GM12878 (cell line): ENCODE measurements around the gene CYTH2. TPM values are rescaled to one million over a fixed set of nuclear protein-coding genes. Genes with fewer than 3 reads are reported as not detected.

Experiments used
- ATAC-seq: fragments of 200-7000 bp; cut with Tn5 transposase; 3 replicates; pipeline ENCODE4 v1.9.1; 2020; ENCODE audit warnings: mild to moderate bottlenecking, moderate library complexity
- Bru-seq: library from RNA; stranded (reverse); fragments of 400-500 nt; gene quantifications from one replicate; lab custom pipeline; 2021; lab: Mats Ljungman, UMichigan
- BruChase-seq, 2 experiments: library from RNA; stranded (reverse); fragments of 400-500 nt; gene quantifications; one replicate each; lab custom pipeline; 2021; lab: Mats Ljungman, UMichigan
- BruUV-seq: library from RNA; stranded (reverse); fragments of 400-500 nt; replicated peaks from 2 replicates; lab custom pipeline; 2021; lab: Mats Ljungman, UMichigan
- CTCF ChIA-PET: fragments of 300-600 bp; sonication (Branson Sonifier 250); formaldehyde crosslinking; extraction: SDS; loops from one replicate; lab custom pipeline; 2021; ENCODE audit warnings: inconsistent platforms; lab: Yijun Ruan, JAX
- POLR2A ChIA-PET: fragments of 350-600 bp; formaldehyde crosslinking; extraction: SDS; loops from one replicate; lab custom pipeline; 2021; ENCODE audit warnings: inconsistent platforms; lab: Charles Lee
- RAD21 ChIA-PET: fragments of 300-600 bp; sonication (Branson Sonifier 250); formaldehyde crosslinking; loops from one replicate; lab custom pipeline; 2023; ENCODE audit warnings: antibody characterized with exemption; ENCODE audit not compliant: unreplicated experiment; lab: Charles Lee
- SMC1A ChIA-PET: fragments of 300-600 bp; sonication (Branson Sonifier 250); formaldehyde crosslinking; loops from one replicate; lab custom pipeline; 2023; ENCODE audit not compliant: unreplicated experiment, uncharacterized antibody; lab: Charles Lee
- DNase-seq: peaks from one replicate; pipeline ENCODE4 v3.0.0-alpha.2; 2011; ENCODE audit warnings: low read depth, low spot score
- FAIRE-seq: peaks from 3 replicates; lab custom pipeline; 2011; peaks lifted over from hg19 to GRCh38; lab: Jason Lieb, UNC
- H2AFZ ChIP-seq: 2 replicates; pipeline ENCODE4 v1.6.0; 2011; ENCODE audit warnings: low read depth, low read length, control low read depth; ENCODE audit not compliant: control insufficient read depth
- H3K27ac ChIP-seq: 2 replicates; pipeline ENCODE4 v1.5.1; 2011; ENCODE audit warnings: control low read depth; ENCODE audit not compliant: control insufficient read depth, insufficient read depth
- H3K27me3 ChIP-seq, 2 experiments: replicated peaks in 1 of 2; 2 replicates each; pipeline versions ENCODE4 v1.6.0 to v1.6.1; 2011; ENCODE audit warnings: low read length in 1 of 2; ENCODE audit not compliant: control insufficient read depth in 2 of 2, insufficient read depth in 2 of 2
- H3K36me3 ChIP-seq, 2 experiments: 2 replicates each; pipeline ENCODE4 v1.5.1; 2011; ENCODE audit warnings: low read length in 1 of 2; ENCODE audit not compliant: control insufficient read depth in 2 of 2, insufficient read depth in 2 of 2
- H3K4me1 ChIP-seq: 2 replicates; pipeline ENCODE4 v1.6.1; 2011; ENCODE audit warnings: mild to moderate bottlenecking, low read length, moderate library complexity, mixed read lengths; ENCODE audit not compliant: control insufficient read depth, insufficient read depth
- H3K4me2 ChIP-seq: 2 replicates; pipeline ENCODE4 v1.6.0; 2011; ENCODE audit warnings: control low read depth; ENCODE audit not compliant: control insufficient read depth, insufficient read depth
- H3K4me3 ChIP-seq: fragments of 200-600 bp; sonication (generic); 2 replicates; pipeline ENCODE4 v1.5.1; 2016
- H3K79me2 ChIP-seq: 2 replicates; pipeline ENCODE4 v1.6.0; 2011; ENCODE audit warnings: low read length; ENCODE audit not compliant: control insufficient read depth, insufficient read depth
- H3K9ac ChIP-seq: 2 replicates; pipeline ENCODE4 v1.8.0; 2011; ENCODE audit warnings: low read length, control low read depth, mixed read lengths; ENCODE audit not compliant: control insufficient read depth, insufficient read depth
- H3K9me3 ChIP-seq: replicated peaks from 3 replicates; pipeline ENCODE4 v1.5.1; 2011; ENCODE audit warnings: mild to moderate bottlenecking, low read length; ENCODE audit not compliant: control insufficient read depth, insufficient read depth
- H4K20me1 ChIP-seq: 2 replicates; pipeline ENCODE4 v1.6.0; 2011; ENCODE audit not compliant: control insufficient read depth, insufficient read depth
- GATAD2B ChIP-seq: fragments of 450-650 bp; conservative IDR thresholded peaks from 2 replicates; pipeline ENCODE4 v1.6.1; 2017; ENCODE audit warnings: low read depth, mild to moderate bottlenecking, moderate library complexity
- HDAC6 ChIP-seq: fragments of 200-600 bp; sonication (generic); IDR thresholded peaks from one replicate; pipeline ENCODE4 v1.8.0; 2017; ENCODE audit warnings: antibody characterized with exemption; ENCODE audit not compliant: unreplicated experiment
- JUNB ChIP-seq: IDR thresholded peaks from 2 replicates; pipeline ENCODE4 v1.6.1; 2016; ENCODE audit warnings: antibody characterized with exemption, mild to moderate bottlenecking
- MLLT1 ChIP-seq: fragments of 450-650 bp; IDR thresholded peaks from 2 replicates; pipeline ENCODE4 v1.6.1; 2016; ENCODE audit warnings: mild to moderate bottlenecking
- NKRF ChIP-seq: fragments of 450-650 bp; conservative IDR thresholded peaks from 2 replicates; pipeline ENCODE4 v1.6.1; 2017; ENCODE audit warnings: mild to moderate bottlenecking, moderate library complexity
- POLR2AphosphoS5 ChIP-seq: IDR thresholded peaks from 2 replicates; pipeline ENCODE4 v1.6.1; 2011; ENCODE audit warnings: mild to moderate bottlenecking, low read length, inconsistent platforms
- RB1 ChIP-seq: fragments of 450-650 bp; formaldehyde crosslinking; IDR thresholded peaks from 2 replicates; pipeline ENCODE4 v1.6.1; 2017; ENCODE audit warnings: mild to moderate bottlenecking, borderline replicate concordance
- SMARCA5 ChIP-seq: fragments of 450-650 bp; IDR thresholded peaks from 2 replicates; pipeline ENCODE4 v1.6.1; 2017; ENCODE audit warnings: mild to moderate bottlenecking
- SREBF2 ChIP-seq: IDR thresholded peaks from 2 replicates; pipeline ENCODE4 v1.6.1; 2012; ENCODE audit warnings: mild to moderate bottlenecking, low read length
- TCF3 ChIP-seq: IDR thresholded peaks from 2 replicates; pipeline ENCODE4 v1.6.1; 2012; ENCODE audit warnings: low read depth, mild to moderate bottlenecking, low read length, borderline replicate concordance; ENCODE audit not compliant: insufficient read depth
- ZBTB11 ChIP-seq: fragments of 450-650 bp; formaldehyde crosslinking; IDR thresholded peaks from 2 replicates; pipeline ENCODE4 v1.5.0; 2022; ENCODE audit warnings: mild to moderate bottlenecking, missing genetic modification characterization
- WGBS: methylation state at CpG from one replicate; pipeline ENCODE4 v1.1.6; 2016; ENCODE audit warnings: low lambda C conversion rate; ENCODE audit not compliant: insufficient replicate concordance, insufficient coverage; ENCODE audit errors: missing lambda C conversion rate; 5-methylcytosine and 5-hydroxymethylcytosine counted together
- in situ Hi-C: fragments of 300-500 bp; cut with MboI; formaldehyde crosslinking; loops from 9 replicates; pipeline ENCODE4 v1.14.3; 2018; ENCODE audit warnings: mixed read lengths
- intact Hi-C: fragments of 100-400 bp; cut with micrococcal nuclease; formaldehyde crosslinking; loops from one replicate; pipeline ENCODE4 v1.14.2; 2022; ENCODE audit not compliant: unreplicated experiment
- long read RNA-seq, 2 experiments: library from polyadenylated mRNA; unstranded; transcript quantifications; one replicate each; pipeline ENCODE4 v2.0.0, GENCODE V29; 2019 to 2020
- polyA minus RNA-seq, 3 experiments: library from RNA; depleted of rRNA, polyadenylated mRNA; stranded (reverse); fragments of >200 nt; gene quantifications; 2 replicates each; pipeline ENCODE4 v1.2.3, GENCODE V29; 2011
- polyA plus RNA-seq, 11 experiments: library from polyadenylated mRNA; depleted of rRNA in 4 of 11; unstranded in 6 of 11; stranded (reverse) in 5 of 11; fragments of >200 nt; fragmentation: Nextera tagmentation in 4 of 11; fragmentation: Illumina TruSeq in 1 of 11; extraction: Ambion mirVana in 4 of 11; extraction: Trizol in 1 of 11; gene quantifications; 1 replicate in 1 of 11; 2 replicates in 10 of 11; pipeline versions ENCODE4 v1.2.1 to v1.2.3, GENCODE V29; 2011 to 2016; ENCODE audit warnings: inconsistent platforms in 2 of 11, missing spikeins in 2 of 11, low read depth in 1 of 11
- total RNA-seq, 4 experiments: library from RNA; depleted of rRNA in 3 of 4; stranded (reverse); fragments of >200 nt in 3 of 4; fragmentation: Illumina TruSeq in 1 of 4; extraction: Trizol in 1 of 4; gene quantifications; 2 replicates each; pipeline versions ENCODE4 v1.2.1 to v1.2.3, GENCODE V29; 2013 to 2021

The CYTH2 gene
- total RNA-seq (2013; cell fraction: nucleolus; rRNA removed): 43.7 and 54.0 TPM in 2 replicates
- 18.5 and 24.6 TPM in 2 replicates for total RNA-seq (2014; rRNA removed)
- total RNA-seq (2014; rRNA removed; fragmentation: Illumina TruSeq; extraction: Trizol): 11.0 and 13.9 TPM in 2 replicates
- total RNA-seq (2021): 28.2 and 29.9 TPM in 2 replicates
- polyA plus RNA-seq (2011; ENCODE audit: low read depth): 13.5 TPM
- polyA plus RNA-seq (2011; rRNA removed): 16.0 and 26.4 TPM in 2 replicates
- polyA plus RNA-seq (2011; cell fraction: cytosol; rRNA removed): 29.0 and 32.3 TPM in 2 replicates
- polyA plus RNA-seq (2011; cell fraction: nucleus; rRNA removed): 58.9 and 66.4 TPM in 2 replicates
- polyA plus RNA-seq (2012): 21.4 and 25.9 TPM in 2 replicates
- polyA plus RNA-seq (2014; fragmentation: Illumina TruSeq; extraction: Trizol): 8.6 and 18.8 TPM in 2 replicates
- polyA plus RNA-seq (2014; fragmentation: Nextera tagmentation; extraction: Ambion mirVana): 1 to 10 TPM; 1.3 to 1.6 TPM
- polyA plus RNA-seq (2014; rRNA removed): 26.6 and 28.7 TPM in 2 replicates
- polyA plus RNA-seq (2016; fragmentation: Nextera tagmentation; extraction: Ambion mirVana): 10 to 100 TPM; 25.6 to 31.9 TPM
- 21.4 and 34.4 TPM in 2 replicates for polyA minus RNA-seq (2011; rRNA and poly(A)+ RNA removed)
- 7.7 and 7.9 TPM in 2 replicates for polyA minus RNA-seq (2011; cell fraction: cytosol; rRNA and poly(A)+ RNA removed)
- polyA minus RNA-seq (2011; cell fraction: nucleus; rRNA and poly(A)+ RNA removed): 17.8 and 26.8 TPM in 2 replicates
- Bru-seq, nascent RNA: percentile 76 among the genes with signal in this experiment
- BruChase-seq, experiment 1, labeled RNA remaining after a 6-hour chase: percentile 90 among the genes with signal in this experiment
- percentile 83 among the genes with signal in this experiment for BruChase-seq, experiment 2, labeled RNA remaining after a 2-hour chase
- long read RNA-seq, experiment 1, full-length matches to known transcripts: 12 of 13 reads
- long read RNA-seq, experiment 1, partial matches to known transcripts: 1 of 13 reads
- long read RNA-seq, experiment 1, other reads (novel, unspliced or antisense): 0 of 13 reads
- long read RNA-seq, experiment 2, full-length matches to known transcripts: 21 of 28 reads
- long read RNA-seq, experiment 2, partial matches to known transcripts: 4 of 28 reads
- long read RNA-seq, experiment 2, other reads (novel, unspliced or antisense): 3 of 28 reads

- in situ Hi-C loops: no loop called here
- H3K9ac ChIP-seq: peak within 1 kb of the TSS; percentile 84
- BruUV-seq: no TSS peak
- TF ChIP-seq GATAD2B (peak; percentile 87), ZBTB11 (CRISPR knock-in tag) (peak; percentile 58), MLLT1 (0 out of 2 replicates have a peak, but pooled peaks have one; percentile 56), RB1 (peak; percentile 77; the same call in 1 of the 2 replicates), SREBF2 (no peak), TCF3 (peak; percentile 43; the same call in 1 of the 2 replicates), HDAC6 (no peak), SMARCA5 (peak; percentile 45; the same call in 1 of the 2 replicates), JUNB (no peak), POLR2AphosphoS5 (peak; percentile 90), NKRF (peak; percentile 91)
Observed at GRCh38 chr19:48469289-48469881, at the start of gene CYTH2. Gene CYTH2, plus strand, starts transcription at chr19:48469369. Its CDS starts 139 bp downstream, at chr19:48469508.

More at GRCh38 chr19:48469289-48469881, at the start of gene CYTH2:
- Histone ChIP-seq H2AFZ (peak within 1 kb of the TSS; percentile 95), H3K27me3 (no peaks in the 10 kb centered on the region), H3K4me1 (peaks cover 8% of the 10 kb centered on the region; the same call in 1 of the 2 replicates), H3K27ac (peak within 1 kb of the TSS; percentile 78), H3K4me3 (peak within 1 kb of the TSS; percentile 82), H3K36me3 (peaks cover 3 to 9% of the 10 kb centered on the region in 2 experiments; a peak in 3 of 4 replicates), H3K4me2 (peak within 1 kb of the TSS; percentile 84), H4K20me1 (peaks cover 3% of the 10 kb centered on the region; the same call in 1 of the 2 replicates), H3K9me3 (no peaks in the 10 kb centered on the region), H3K79me2 (peaks cover 9% of the 10 kb centered on the region)
- FAIRE-seq (no peak), ATAC-seq (peak; percentile 78), DNase-seq (no peak)
- POLR2A ChIA-PET: interaction anchor here (0.6 to 1.0 kb wide), 3 partner anchors 8 to 106 kb away, joined by 3 to 5 read pairs (median 4); partner anchors contain the start of genes SYNGR4 and TMEM143
- under 1% methylated on average over 55 of the region's 66 CpGs for WGBS
- SMC1A ChIA-PET: interaction anchor here (0.8 to 1.2 kb wide), 3 partner anchors 20 to 137 kb away, joined by 3 read pairs; no protein-coding TSS in a partner anchor
- RAD21 ChIA-PET: interaction anchor here (1.5 kb wide), 1 partner anchor 21 kb away, joined by 7 read pairs; no protein-coding TSS in a partner anchor
- intact Hi-C loops: no loop called here
- CTCF ChIA-PET: interaction anchor here (1.2 to 2.4 kb wide), 2 partner anchors 20 to 79 kb away, joined by 5 to 10 read pairs; no protein-coding TSS in a partner anchor
